Omental fat pad (tissue), 4 donors: ENCODE results near the gene FAM163B. TPM values are rescaled to one million over a fixed set of nuclear protein-coding genes. Genes with fewer than 3 reads are reported as not detected.

ENCODE experiments used
- ATAC-seq: fragments of 150-250 bp; one replicate; pipeline ENCODE4 v1.9.1; 2016; ENCODE audit warnings: mild to moderate bottlenecking, moderate library complexity; ENCODE audit not compliant: low FRiP score
- DNase-seq: peaks from one replicate; pipeline ENCODE4 v3.0.0-alpha.2; 2019; ENCODE audit warnings: low spot score
- total RNA-seq, 4 donors: library from RNA; depleted of rRNA; stranded (reverse); fragments of >200 nt; gene quantifications; one replicate each; pipeline ENCODE4 v1.1.0, GENCODE V29; 2016
- TF ChIP-seq, protein P1 (sequence below), 3 donors: fragments of 450-650 bp; IDR thresholded peaks; one replicate each; pipeline ENCODE4 v1.5.1; 2016 to 2017; ENCODE audit warnings: antibody characterized with exemption in 3 of 3, mild to moderate bottlenecking in 3 of 3, moderate library complexity in 2 of 3

The FAM163B gene
- total RNA-seq, 4 donors from 2014 or later: not detected

DNA sequence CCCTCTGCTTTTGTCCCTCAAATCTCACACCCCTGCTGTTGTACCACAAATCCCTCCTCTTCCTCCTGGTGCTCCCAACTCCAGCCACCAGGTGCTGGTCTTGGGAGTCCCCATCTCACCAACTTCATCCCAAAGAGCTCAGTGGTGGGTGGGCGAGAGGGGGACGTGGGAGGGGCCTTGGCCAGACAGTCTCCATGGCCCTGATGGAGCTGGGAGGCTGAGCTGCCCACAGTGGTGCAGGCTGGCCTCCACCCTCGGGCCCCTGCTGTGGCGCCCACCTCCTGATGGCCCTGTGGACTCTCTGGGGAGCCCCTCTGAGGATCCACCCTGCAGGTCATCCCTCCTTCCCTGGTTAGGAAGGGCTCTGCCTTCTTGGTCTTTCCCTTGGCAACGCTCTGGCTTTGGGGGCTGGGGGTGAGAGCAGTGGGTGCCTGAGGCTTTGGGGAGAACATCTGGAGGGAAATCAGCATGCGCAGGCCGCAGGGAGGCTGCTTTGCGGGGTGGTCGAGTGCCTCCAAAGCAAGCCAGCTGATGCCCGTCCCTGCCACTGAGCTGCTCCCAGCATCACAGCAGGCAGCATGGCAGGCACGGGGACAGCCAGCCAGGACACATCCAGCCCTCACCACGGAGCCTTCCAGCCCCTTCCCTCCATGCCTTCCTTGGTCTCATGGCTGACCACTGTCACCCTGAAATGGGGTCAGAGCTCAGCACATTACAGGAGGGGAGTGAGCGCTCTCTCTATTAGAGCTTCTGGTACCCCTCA lies 7.6 kb upstream of the FAM163B start:
- TF ChIP-seq, protein P1, sequence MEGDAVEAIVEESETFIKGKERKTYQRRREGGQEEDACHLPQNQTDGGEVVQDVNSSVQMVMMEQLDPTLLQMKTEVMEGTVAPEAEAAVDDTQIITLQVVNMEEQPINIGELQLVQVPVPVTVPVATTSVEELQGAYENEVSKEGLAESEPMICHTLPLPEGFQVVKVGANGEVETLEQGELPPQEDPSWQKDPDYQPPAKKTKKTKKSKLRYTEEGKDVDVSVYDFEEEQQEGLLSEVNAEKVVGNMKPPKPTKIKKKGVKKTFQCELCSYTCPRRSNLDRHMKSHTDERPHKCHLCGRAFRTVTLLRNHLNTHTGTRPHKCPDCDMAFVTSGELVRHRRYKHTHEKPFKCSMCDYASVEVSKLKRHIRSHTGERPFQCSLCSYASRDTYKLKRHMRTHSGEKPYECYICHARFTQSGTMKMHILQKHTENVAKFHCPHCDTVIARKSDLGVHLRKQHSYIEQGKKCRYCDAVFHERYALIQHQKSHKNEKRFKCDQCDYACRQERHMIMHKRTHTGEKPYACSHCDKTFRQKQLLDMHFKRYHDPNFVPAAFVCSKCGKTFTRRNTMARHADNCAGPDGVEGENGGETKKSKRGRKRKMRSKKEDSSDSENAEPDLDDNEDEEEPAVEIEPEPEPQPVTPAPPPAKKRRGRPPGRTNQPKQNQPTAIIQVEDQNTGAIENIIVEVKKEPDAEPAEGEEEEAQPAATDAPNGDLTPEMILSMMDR (IDR thresholded peaks at IDR 0.05): no peak
- DNase-seq: no peak
- ATAC-seq: no peak

DNA sequence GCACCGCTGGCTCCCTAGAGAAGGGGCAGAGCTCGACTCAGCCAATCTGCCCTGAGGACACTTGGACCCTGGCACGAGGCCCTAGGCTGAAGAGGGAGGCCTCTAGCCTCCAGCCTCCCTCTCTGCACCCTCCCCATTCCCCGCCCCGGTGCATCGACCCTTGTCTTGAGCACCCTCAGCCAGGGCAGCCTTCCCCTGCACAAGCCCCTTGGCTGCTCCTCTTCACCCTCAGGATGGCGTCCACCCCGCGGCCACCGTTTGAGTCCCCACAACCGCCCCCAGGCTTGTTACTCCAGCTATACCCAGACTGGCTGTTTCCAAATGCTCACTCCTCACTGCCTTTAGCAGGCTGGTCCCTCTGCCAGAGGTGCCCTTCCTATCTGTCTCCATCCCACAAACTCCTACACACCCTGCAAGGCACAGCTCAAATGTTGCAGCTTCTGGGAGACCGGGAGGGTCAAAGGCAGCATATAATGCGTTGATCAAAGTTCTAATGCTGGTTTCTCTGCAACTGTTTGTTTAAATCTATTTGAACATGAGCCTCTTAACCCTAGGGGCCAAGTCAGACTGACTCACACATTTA lies 6.5 kb upstream of the FAM163B start:
- TF ChIP-seq, protein P1 (IDR thresholded peaks at IDR 0.05): no peak
- ATAC-seq (no peak), DNase-seq (no peak)

DNA sequence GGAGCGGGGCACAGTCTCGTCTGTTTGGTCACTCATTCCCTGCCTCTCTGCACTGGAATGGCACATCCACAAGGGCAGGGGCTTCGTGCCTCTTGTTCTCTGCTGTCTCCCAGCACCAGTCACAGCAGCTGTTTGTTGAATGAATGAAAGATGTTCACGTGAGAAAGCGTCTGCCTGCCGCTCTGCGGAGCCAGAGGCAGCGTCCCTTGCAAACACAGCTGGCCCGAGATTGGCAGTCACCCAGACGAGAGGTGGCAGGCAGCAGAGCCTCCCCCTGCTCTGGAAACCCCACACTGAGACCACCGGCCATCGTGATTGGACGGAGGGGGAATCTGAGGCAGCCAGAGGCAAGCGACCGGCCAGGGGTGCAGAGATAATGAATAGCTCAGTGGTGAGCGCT lies 6.0 kb upstream of the FAM163B start:
- ATAC-seq: no peak
- DNase-seq: no peak
- TF ChIP-seq, protein P1 (IDR thresholded peaks at IDR 0.05): no peak

DNA sequence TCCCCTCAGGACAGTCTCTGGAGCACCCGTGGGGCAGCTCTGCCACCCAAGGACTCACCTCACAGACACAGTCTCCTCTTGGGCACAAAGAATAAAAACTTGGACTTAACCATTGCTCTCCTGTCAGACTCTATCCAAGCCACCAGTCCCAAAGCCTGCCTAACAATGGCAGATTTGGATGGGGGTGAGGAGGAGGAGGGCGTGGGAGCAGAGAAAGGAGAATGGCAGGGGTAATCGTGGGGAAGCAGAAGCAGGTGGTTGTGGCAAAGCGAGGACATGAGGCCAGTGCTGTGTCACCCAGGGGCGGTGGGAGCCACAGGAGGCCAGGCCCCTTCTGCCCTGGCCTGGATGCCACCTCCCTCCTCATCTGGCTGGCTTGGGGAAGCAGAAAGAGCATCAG lies 5.5 kb upstream of the FAM163B start:
- DNase-seq (no peak), ATAC-seq (no peak)
- TF ChIP-seq, protein P1 (IDR thresholded peaks at IDR 0.05): no peak

DNA sequence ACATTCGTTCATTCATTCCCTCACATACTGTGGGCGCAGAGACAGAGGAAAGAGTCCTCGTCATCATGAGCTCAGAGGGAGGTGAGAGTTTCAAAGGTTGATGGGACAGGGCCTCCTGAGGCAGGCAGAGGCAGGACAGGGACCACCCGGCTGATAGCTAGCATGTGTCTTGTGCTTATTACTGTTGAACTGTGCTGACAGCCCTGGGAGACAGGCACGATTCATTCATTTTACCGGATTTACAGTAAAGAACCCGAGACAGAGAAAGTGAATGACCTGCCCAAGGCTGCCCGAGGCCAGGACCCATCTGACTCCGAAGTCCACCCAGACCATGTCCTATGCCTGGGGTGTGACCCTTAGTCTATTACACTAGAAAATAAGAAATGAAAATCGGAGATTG lies 4.9 kb upstream of the FAM163B start:
- ATAC-seq: no peak
- TF ChIP-seq, protein P1 (IDR thresholded peaks at IDR 0.05): no peak

DNA sequence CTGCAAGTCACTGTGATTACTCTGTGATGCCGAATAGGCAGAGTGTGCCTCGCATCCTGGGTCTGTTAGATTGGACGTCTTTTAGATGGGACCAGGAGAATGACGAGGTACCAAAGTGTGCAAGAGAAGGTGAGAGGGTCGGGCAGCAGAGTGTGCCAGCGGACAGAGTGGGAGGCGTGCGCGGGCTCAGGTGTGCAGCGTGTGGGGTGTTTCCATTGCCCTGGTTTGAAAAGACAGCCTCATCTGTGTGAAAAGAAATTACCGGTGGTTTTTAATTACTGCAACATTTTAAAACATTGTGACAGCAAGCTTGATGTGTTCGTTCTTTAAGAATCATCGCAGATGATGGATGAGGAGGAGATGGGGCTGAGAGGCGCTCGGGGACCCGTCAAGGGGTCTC lies 4.2 kb upstream of the FAM163B start:
- TF ChIP-seq, protein P1 (IDR thresholded peaks at IDR 0.05): no peak
- no peak for ATAC-seq
- no peak for DNase-seq

More for the DNA sequence above, 4.9 kb upstream of the FAM163B start:
- no peak for DNase-seq

DNA sequence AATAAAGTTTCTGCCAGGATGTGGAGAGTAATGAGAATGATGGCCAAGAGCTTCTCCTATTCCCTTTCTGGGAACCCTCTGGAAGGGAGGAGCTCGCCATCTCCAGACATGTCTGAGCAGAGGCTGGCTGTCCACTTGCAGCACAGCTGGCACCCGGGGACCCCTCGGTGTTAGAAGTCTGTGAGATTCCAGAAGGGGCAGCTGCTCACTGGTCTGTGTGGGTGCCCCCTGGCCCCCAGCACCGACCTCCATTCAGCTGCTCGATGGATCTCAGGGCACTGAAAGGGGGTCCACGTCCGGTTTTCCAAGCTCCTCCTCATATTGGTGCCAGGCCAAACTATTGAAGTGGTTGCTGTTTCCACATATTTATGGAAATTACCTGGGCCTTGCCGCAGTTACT lies 3.6 kb upstream of the FAM163B start:
- DNase-seq (no peak), ATAC-seq (no peak)
- TF ChIP-seq, protein P1 (IDR thresholded peaks at IDR 0.05): no peak
